HL-60 (cell line): Measurements from ENCODE around the gene HDAC7.

Experiments
- DNase-seq, 2 experiments: peaks; one replicate each; pipeline ENCODE4 v3.0.0-alpha.2; 2010 to 2020; ENCODE audit warnings: low read depth in 1 of 2, low spot score in 1 of 2
- H3K27ac ChIP-seq: fragments of 250-450 bp; sonication (Bioruptor Pico); replicated peaks from 2 replicates; pipeline ENCODE4 v1.5.1; 2020; ENCODE audit warnings: mild to moderate bottlenecking, moderate library complexity
- H3K27me3 ChIP-seq: fragments of 250-450 bp; sonication (Bioruptor Pico); 2 replicates; pipeline ENCODE4 v1.5.1; 2021; ENCODE audit warnings: mild to moderate bottlenecking, moderate library complexity; ENCODE audit not compliant: insufficient read depth, poor library complexity, severe bottlenecking
- H3K4me3 ChIP-seq: replicated peaks from 2 replicates; pipeline ENCODE4 v1.5.1; 2011; ENCODE audit warnings: mild to moderate bottlenecking, control low read depth, low read length; ENCODE audit not compliant: insufficient read depth
- CTCF ChIP-seq: IDR thresholded peaks from one replicate; pipeline ENCODE4 v1.5.1; 2011; ENCODE audit warnings: low read length, control low read depth, inconsistent platforms; ENCODE audit not compliant: insufficient read depth
- GABPA ChIP-seq: IDR thresholded peaks from 2 replicates; pipeline ENCODE4 v1.6.1; 2012; ENCODE audit warnings: low read depth
- POLR2AphosphoS5 ChIP-seq: IDR thresholded peaks from 2 replicates; pipeline ENCODE4 v1.6.1; 2012; ENCODE audit warnings: low read depth
- REST ChIP-seq: IDR thresholded peaks from 2 replicates; pipeline ENCODE4 v1.6.1; 2012; ENCODE audit warnings: low read depth; ENCODE audit not compliant: insufficient replicate concordance
- SPI1 ChIP-seq: IDR thresholded peaks from 2 replicates; pipeline ENCODE4 v1.6.1; 2012; ENCODE audit warnings: low read depth, mild to moderate bottlenecking, borderline replicate concordance

Gene HDAC7

GRCh38 chr12:47740606-47741339, 78.9 kb downstream of the HDAC7 start:
- Histone ChIP-seq H3K27ac (no peak overlapping the region), H3K4me3 (no peak overlapping the region), H3K27me3 (no peaks in the 10 kb centered on the region)
- DNase-seq, result no peak
- TF ChIP-seq SPI1 (no peak), GABPA (no peak), REST (no peak), CTCF (no peak), POLR2AphosphoS5 (no peak)

- TF ChIP-seq GABPA (no peak), REST (no peak), SPI1 (no peak), POLR2AphosphoS5 (no peak), CTCF (no peak)
- no peak for DNase-seq
- H3K4me3 ChIP-seq, result no peak overlapping the region
Observed at GRCh38 chr12:47739979-47740378, 79.7 kb downstream of the HDAC7 start.

GRCh38 chr12:47739297-47739696, 80.4 kb downstream of the HDAC7 start:
- no peak overlapping the region for H3K4me3 ChIP-seq
- H3K27me3 ChIP-seq, result no peaks in the 10 kb centered on the region
- DNase-seq, result no peak
- TF ChIP-seq SPI1 (no peak), REST (no peak), CTCF (no peak), POLR2AphosphoS5 (no peak), GABPA (no peak)
- H3K27ac ChIP-seq, result no peak overlapping the region

More at GRCh38 chr12:47739979-47740378, 79.7 kb downstream of the HDAC7 start:
- Histone ChIP-seq H3K27ac (no peak overlapping the region), H3K27me3 (no peaks in the 10 kb centered on the region)
